Skeletal muscle tissue (tissue), 4 donors: ENCODE results near the gene APLN. TPM values are rescaled to one million over a fixed set of nuclear protein-coding genes. Genes with fewer than 3 reads are reported as not detected.

ENCODE experiments used
- H3K27ac ChIP-seq: one replicate; pipeline ENCODE4 v1.7.0; 2013; ENCODE audit warnings: mild to moderate bottlenecking, low read depth, low read length, inconsistent platforms
- H3K27me3 ChIP-seq, 3 donors: one replicate each; pipeline ENCODE4 v1.7.0; 2013; ENCODE audit warnings: low read length in 3 of 3; ENCODE audit not compliant: control insufficient read depth in 3 of 3, insufficient read depth in 3 of 3
- H3K36me3 ChIP-seq, 3 donors: one replicate each; pipeline ENCODE4 v1.7.0; 2013; ENCODE audit warnings: low read length in 3 of 3; ENCODE audit not compliant: control insufficient read depth in 3 of 3, insufficient read depth in 3 of 3
- H3K4me1 ChIP-seq, 3 donors: one replicate each; pipeline ENCODE4 v1.7.0; 2013; ENCODE audit warnings: low read length in 3 of 3, mild to moderate bottlenecking in 3 of 3; ENCODE audit not compliant: control insufficient read depth in 3 of 3, insufficient read depth in 3 of 3
- H3K4me3 ChIP-seq, 3 donors: one replicate each; pipeline ENCODE4 v1.7.0; 2013; ENCODE audit warnings: low read length in 3 of 3
- H3K9ac ChIP-seq, 3 donors: one replicate each; pipeline ENCODE4 v1.7.0; 2013; ENCODE audit warnings: low read length in 3 of 3, mild to moderate bottlenecking in 3 of 3, moderate library complexity in 2 of 3, low read depth in 1 of 3
- H3K9me3 ChIP-seq, 3 donors: one replicate each; pipeline ENCODE4 v1.7.0; 2013; ENCODE audit warnings: low read length in 3 of 3; ENCODE audit not compliant: control insufficient read depth in 3 of 3
- total RNA-seq: library from RNA; depleted of rRNA; stranded (reverse); fragments of >200 nt; gene quantifications from one replicate; pipeline ENCODE4 v1.2.3, GENCODE V29; 2014
- donor health status: Osteomylitis.

The APLN gene
- total RNA-seq, 1 donor from 2014 or later = 4.2 TPM

- Histone ChIP-seq H3K9ac (peak overlapping the region in 1 of 3 donors; percentile 77), H3K36me3 (no peaks in the 10 kb centered on the region), H3K27me3 (peaks cover 0 to 12% (median 0%) of the 10 kb centered on the region in 3 donors), H3K4me3 (no peak overlapping the region), H3K4me1 (peaks cover 8 to 30% (median 27%) of the 10 kb centered on the region in 3 donors), H3K9me3 (no peaks in the 10 kb centered on the region), H3K27ac (no peak overlapping the region)
Observed at GRCh38 chrX:129652565-129653169, 2.1 kb downstream of the APLN start.

DNA sequence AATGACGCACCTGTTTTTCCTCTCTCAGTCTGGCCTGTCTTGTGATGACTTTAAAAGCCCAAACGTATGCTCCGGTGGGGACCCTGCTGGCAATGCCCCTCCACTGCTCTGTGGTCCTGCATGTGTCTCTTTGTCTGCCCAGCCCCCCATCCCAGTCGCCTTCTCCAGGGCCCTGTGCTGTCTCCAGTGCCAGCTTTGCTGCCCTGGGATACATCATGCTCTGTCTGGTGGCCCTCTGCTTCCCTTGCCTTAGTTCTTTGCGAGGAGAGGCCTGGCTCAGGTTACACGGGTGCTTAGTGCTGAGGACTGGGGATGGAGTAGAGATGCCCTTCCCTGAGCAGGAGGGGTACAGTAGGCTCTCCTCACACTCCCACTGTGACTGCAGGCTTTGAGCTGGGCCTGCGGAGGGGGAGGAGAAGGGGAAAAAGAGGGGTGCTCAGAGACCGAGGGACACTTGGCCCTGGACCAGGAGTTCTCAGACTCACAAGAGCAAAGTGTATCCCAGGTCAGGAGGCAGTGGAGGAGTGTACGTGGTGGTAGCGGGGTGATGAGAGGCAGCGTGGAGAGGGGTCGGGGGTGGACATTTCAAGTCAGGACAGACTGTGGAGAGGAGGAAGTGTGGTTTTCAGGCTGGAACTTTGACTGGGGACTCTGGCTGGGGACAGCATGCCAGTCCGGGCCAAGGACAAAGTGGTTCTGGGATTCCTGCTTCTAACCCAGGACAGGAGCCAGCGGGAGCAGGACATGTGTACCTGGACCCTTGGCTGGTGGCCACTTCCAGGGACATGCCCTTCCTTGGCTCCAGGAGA, 2.8 kb downstream of the APLN start:
- H3K9ac ChIP-seq = no peak overlapping the region
- H3K27ac ChIP-seq = no peak overlapping the region
- H3K4me3 ChIP-seq = no peak overlapping the region

GRCh38 chrX:129650821-129651510, 3.8 kb downstream of the APLN start:
- H3K27me3 ChIP-seq = peaks cover 0 to 12% (median 0%) of the 10 kb centered on the region in 3 donors
- H3K4me1 ChIP-seq = peaks cover 8 to 30% (median 27%) of the 10 kb centered on the region in 3 donors
- no peak overlapping the region for H3K9ac ChIP-seq
- H3K9me3 ChIP-seq = no peaks in the 10 kb centered on the region
- H3K27ac ChIP-seq = no peak overlapping the region
- no peak overlapping the region for H3K4me3 ChIP-seq
- H3K36me3 ChIP-seq = no peaks in the 10 kb centered on the region

More for the DNA sequence above, 2.8 kb downstream of the APLN start:
- peaks cover 0 to 12% (median 0%) of the 10 kb centered on the region in 3 donors for H3K27me3 ChIP-seq
- peaks cover 8 to 30% (median 27%) of the 10 kb centered on the region in 3 donors for H3K4me1 ChIP-seq
- no peaks in the 10 kb centered on the region for H3K9me3 ChIP-seq
- no peaks in the 10 kb centered on the region for H3K36me3 ChIP-seq

DNA sequence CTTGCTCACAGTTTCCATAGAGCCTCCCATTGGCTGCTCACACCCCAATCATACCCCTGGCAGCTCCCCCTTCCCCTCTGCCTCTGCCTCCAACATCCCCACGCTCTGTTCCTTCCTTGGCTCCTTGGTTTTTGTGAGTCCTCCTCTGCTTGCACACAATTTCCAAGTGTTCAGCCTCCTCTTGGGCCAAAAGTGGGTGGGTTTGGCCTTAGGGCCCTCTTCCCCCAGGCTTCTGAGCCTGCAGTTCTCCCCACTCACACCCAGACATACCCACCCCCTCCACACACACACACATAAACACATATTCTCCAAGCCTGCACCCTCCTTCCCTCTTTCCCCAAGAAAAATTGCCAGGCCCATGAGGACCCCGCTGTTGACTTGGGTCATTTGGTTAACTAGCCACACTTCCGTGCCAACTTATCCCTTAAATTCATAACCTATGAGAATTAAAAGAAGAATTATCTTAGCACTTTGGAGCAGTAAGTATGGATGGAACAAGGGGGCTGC, 4.5 kb downstream of the APLN start:
- H3K9me3 ChIP-seq = no peaks in the 10 kb centered on the region
- no peaks in the 10 kb centered on the region for H3K36me3 ChIP-seq
- peaks cover 8 to 27% (median 27%) of the 10 kb centered on the region in 3 donors for H3K4me1 ChIP-seq
- H3K27ac ChIP-seq = no peak overlapping the region
- H3K4me3 ChIP-seq = no peak overlapping the region
- no peak overlapping the region for H3K9ac ChIP-seq
- H3K27me3 ChIP-seq = peaks cover 0 to 7% (median 0%) of the 10 kb centered on the region in 3 donors

GRCh38 chrX:129649268-129650182, 5.2 kb downstream of the APLN start:
- Histone ChIP-seq H3K4me1 (peaks cover 8 to 27% (median 26%) of the 10 kb centered on the region in 3 donors), H3K27ac (no peak overlapping the region), H3K9ac (no peak overlapping the region), H3K4me3 (no peak overlapping the region), H3K36me3 (no peaks in the 10 kb centered on the region), H3K9me3 (no peaks in the 10 kb centered on the region), H3K27me3 (peaks cover 0 to 7% (median 0%) of the 10 kb centered on the region in 3 donors)

DNA sequence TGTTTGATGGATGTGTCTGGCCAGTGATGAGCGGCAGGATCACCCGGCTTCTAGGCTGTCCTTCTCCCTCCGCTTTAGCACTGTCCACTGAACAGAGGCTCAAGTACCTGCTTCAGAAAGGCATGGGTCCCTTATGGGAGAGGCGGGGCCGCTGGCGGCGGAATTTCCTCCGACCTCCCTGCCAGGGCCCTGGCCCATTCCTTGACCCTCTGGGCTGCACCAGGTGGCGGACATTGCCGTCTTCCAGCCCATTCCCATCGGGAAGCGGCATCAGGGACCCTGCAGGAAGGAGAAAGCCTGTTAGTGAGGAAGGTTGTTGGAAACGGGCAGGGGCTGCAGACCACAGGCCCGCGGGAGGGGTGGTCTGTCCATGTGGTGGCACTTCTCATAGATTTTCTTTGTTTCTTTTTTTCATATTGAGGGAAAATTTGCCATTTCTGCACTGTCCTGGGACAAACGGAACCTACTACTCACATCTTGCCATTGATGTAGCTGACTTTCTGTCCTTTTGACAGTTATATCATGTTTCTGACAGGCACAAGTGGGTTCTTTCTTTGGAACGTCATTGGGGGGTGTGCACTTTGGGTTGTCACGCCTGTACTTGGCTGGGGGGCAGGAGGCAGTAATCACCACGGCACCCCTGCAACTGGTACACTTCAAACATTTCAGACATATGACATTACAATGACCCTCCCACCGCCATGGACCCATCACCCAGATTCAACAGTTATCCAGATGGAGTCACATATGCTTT, 6.1 kb downstream of the APLN start:
- Histone ChIP-seq H3K27ac (no peak overlapping the region), H3K9ac (no peak overlapping the region), H3K36me3 (no peaks in the 10 kb centered on the region), H3K4me1 (peaks cover 3 to 23% (median 22%) of the 10 kb centered on the region in 3 donors), H3K4me3 (no peak overlapping the region), H3K9me3 (no peaks in the 10 kb centered on the region), H3K27me3 (peaks cover 0 to 7% (median 0%) of the 10 kb centered on the region in 3 donors)

DNA sequence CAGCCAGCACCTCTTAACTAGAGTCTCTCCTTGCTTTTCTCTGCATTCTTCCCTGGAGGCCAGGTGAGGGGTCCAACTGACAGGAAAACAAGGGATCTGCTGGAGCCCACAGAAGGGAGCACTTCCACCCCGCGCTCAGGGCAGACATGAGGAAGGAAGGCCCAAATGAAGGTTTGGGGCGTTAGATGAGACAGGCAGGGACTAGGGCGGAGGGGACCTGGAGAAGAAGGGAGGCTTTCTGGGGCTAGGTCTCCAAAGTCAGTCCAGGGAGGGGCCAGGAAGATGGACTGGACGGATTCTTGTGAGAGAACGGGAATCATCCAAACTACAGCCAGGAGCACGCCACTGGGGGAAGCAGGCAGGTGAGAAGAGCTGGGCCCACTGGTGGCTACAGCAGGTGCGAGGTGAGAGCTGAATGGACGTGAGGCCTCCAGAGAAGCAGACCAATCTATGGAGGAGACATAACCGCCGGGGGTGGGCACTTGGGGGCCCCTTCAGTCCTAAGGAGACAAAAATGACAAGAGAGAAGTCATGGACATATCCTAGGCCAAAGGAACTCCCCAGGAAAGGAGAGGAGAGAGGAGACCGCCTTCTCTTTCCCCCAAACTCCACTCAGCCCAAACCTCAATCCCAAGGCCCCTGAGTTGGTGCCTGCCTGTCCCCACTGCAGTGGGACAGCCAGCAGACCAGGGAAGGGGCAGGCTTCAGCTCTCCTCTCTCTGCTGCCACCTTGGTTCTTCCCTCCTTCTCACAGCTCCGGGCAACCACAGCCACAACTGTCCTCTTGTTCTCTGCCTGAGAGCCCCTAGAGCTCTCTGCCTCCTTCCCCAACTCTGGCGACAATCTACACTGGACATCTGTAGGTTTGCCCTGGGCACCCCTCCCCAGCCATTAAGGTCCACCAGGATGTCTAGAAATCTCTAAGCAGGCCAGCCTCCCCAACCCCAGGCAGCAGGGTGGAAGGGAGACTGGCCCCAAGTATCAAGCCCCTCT, 7.0 kb downstream of the APLN start:
- Histone ChIP-seq H3K36me3 (no peaks in the 10 kb centered on the region), H3K4me3 (no peak overlapping the region), H3K4me1 (peaks cover 0 to 14% (median 13%) of the 10 kb centered on the region in 3 donors), H3K27ac (no peak overlapping the region), H3K9me3 (no peaks in the 10 kb centered on the region), H3K27me3 (peaks cover 0 to 7% (median 0%) of the 10 kb centered on the region in 3 donors), H3K9ac (no peak overlapping the region)
